ENCODE results near the gene TSPAN3.

DNA sequence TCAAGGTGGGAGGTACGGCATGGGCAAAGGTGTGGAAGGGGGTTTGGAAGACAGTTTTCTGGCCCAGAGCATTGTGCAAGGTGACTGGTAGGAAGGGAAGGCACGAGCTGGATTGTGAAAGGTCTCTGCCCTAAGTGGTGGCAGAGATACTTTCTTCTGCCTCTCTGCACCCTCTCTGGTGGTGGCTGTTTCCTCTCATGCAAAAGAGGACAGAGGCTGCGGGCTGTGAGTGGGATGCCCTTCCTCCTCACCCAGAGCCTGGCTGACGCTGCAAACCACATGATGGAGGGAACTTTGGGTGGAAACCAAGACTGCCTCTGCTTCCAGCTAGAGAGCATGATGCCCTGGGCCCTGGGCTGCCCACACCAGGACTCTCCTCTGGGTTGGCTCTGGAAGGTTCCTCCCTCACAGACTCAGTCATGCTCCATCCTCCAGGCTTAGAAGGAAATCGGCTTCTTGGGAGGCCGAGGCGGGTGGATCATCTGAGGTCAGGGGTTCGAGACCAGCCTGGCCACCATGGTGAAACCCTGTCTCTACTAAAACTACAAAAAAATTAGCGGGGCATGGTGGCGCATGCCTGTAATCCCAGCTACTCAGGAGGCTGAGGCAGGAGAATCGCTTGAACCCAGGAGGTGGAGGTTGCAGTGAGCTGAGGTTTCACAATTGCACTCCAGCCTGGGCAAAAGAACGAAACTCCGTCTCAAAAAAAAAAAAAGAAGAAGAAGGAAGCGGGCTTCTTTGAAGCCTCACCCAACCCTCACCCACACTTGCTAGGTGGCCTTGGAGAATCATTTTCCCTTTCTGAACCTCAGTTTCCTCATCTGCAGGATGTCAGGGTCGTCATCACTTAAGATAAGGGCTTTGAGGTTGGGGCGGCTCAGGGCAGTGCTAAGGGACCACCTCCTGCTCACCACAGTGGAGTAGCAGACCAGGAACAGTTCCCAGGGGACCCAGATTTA is 67.7 kb downstream of the TSPAN3 start:
- TF ChIP-seq, protein P1, sequence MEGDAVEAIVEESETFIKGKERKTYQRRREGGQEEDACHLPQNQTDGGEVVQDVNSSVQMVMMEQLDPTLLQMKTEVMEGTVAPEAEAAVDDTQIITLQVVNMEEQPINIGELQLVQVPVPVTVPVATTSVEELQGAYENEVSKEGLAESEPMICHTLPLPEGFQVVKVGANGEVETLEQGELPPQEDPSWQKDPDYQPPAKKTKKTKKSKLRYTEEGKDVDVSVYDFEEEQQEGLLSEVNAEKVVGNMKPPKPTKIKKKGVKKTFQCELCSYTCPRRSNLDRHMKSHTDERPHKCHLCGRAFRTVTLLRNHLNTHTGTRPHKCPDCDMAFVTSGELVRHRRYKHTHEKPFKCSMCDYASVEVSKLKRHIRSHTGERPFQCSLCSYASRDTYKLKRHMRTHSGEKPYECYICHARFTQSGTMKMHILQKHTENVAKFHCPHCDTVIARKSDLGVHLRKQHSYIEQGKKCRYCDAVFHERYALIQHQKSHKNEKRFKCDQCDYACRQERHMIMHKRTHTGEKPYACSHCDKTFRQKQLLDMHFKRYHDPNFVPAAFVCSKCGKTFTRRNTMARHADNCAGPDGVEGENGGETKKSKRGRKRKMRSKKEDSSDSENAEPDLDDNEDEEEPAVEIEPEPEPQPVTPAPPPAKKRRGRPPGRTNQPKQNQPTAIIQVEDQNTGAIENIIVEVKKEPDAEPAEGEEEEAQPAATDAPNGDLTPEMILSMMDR (IDR thresholded peaks at IDR 0.05) = no peak
- no peak for TF ChIP-seq POLR2A (IDR thresholded peaks at IDR 0.05)
